Uterus (tissue), 4 donors: ENCODE data around the gene SELENOK. TPM values are rescaled to one million over a fixed set of nuclear protein-coding genes. Genes with fewer than 3 reads are reported as not detected.

Experiments used
- DNase-seq, 2 donors: peaks; one replicate each; pipeline ENCODE4 v3.0.0-alpha.2; 2019 to 2020
- H3K27ac ChIP-seq, 2 donors: fragments of 200-600 bp; sonication (generic); 1 replicate in 1 of 2; 2 replicates in 1 of 2; pipeline ENCODE4 v1.5.1; 2016 to 2018
- H3K27me3 ChIP-seq, 2 donors: fragments of 200-600 bp; sonication (generic); one replicate each; pipeline ENCODE4 v1.5.1; 2018 to 2019; ENCODE audit warnings: control low read depth in 1 of 2
- H3K36me3 ChIP-seq, 2 donors: fragments of 200-600 bp; sonication (generic); one replicate each; pipeline ENCODE4 v1.5.1; 2019; ENCODE audit warnings: control low read depth in 1 of 2
- H3K4me1 ChIP-seq, 2 donors: fragments of 200-600 bp; sonication (generic); one replicate each; pipeline ENCODE4 v1.5.1; 2018 to 2019; ENCODE audit warnings: control low read depth in 1 of 2
- H3K4me3 ChIP-seq, 2 donors: fragments of 200-600 bp; sonication (generic); 1 replicate in 1 of 2; 2 replicates in 1 of 2; pipeline ENCODE4 v1.5.1; 2018 to 2019; ENCODE audit warnings: mild to moderate bottlenecking in 1 of 2
- H3K9me3 ChIP-seq, 2 donors: fragments of 200-600 bp; sonication (generic); one replicate each; pipeline ENCODE4 v1.5.1; 2019; ENCODE audit warnings: control low read depth in 1 of 2
- POLR2A ChIP-seq, 2 donors: fragments of 450-650 bp; IDR thresholded peaks; one replicate each; pipeline ENCODE4 v1.6.1; 2016; ENCODE audit warnings: antibody characterized with exemption in 2 of 2, mild to moderate bottlenecking in 1 of 2, moderate library complexity in 1 of 2
- intact Hi-C: fragments of 100-400 bp; cut with DNase I; formaldehyde crosslinking; loops from one replicate; pipeline ENCODE4 v1.15.1; 2023; ENCODE audit warnings: low total_unique reads
- total RNA-seq, 4 donors: library from RNA; depleted of rRNA in 3 of 4; stranded (reverse); fragments of >200 nt in 3 of 4; gene quantifications; one replicate each; pipeline versions ENCODE4 v1.1.0 to v1.2.4, GENCODE V29; 2014 to 2023
- TF ChIP-seq, protein P1 (sequence below), 4 experiments: fragments of 200-600 bp in 2 of 4; fragments of 450-650 bp in 2 of 4; sonication (generic) in 2 of 4; IDR thresholded peaks; one replicate each; pipeline ENCODE4 v1.5.1; 2016 to 2019; ENCODE audit warnings: antibody characterized with exemption in 4 of 4, mild to moderate bottlenecking in 2 of 4, moderate library complexity in 1 of 4
- donor health status: DM: yes; HTN: yes; CAD: no.

SELENOK gene
- total RNA-seq, 4 donors from 2014 or later = 15.3 to 132 (median 54.0) TPM

DNA sequence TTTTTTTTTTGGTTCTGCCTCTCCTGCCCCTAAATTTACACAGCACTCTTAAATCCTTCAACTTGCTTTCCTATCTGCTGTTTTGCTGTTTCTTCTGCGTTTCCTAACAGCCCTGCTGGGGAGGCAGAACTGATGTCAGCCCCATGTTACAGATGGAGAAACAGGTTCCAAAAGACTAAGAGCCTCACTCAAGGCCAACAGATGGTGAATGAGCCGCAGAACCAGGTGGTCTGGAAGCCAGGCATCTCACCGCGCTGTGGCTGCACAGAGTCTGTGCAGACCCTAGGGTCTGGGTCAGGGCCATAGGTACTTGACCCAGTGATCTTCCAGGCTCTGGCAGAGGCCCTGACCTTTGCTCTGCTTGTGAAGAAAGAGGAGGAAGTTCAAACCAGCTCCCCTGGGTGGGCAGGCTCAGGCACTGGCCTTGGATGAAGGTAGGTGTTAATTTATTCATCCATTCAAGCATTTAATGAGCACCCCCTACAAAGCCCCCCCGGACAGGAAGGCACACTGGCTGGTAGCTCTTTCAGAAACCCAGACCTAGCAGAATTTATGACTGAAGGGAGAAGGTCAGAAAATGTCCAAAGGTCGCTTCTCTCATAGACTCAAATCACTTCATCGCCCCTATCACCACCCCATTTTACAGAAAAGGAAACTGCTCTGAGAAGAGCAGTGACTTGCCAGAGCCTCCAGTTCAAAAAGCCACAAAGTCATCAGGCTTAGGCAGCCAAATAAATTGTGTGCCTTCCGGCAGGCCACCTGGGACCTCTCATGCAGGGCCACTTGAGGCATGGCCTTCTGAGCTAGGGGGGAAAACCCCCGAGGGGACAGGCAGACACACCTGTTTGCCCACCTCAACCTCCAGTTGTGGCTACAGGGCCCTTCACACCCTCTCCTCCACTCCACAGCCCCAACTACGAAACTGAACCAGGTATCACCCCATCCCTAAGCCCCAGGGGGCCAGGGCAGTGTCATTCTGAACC lies 48.2 kb downstream of the SELENOK start:
- no peak for DNase-seq
- H3K4me1 ChIP-seq = peaks cover 0 to 3% of the 10 kb centered on the region in 2 donors
- H3K27me3 ChIP-seq = no peaks in the 10 kb centered on the region
- peak overlapping the region; percentile 11 to 65 for H3K27ac ChIP-seq
- no peak overlapping the region for H3K4me3 ChIP-seq
- intact Hi-C loops = no loop called here
- H3K9me3 ChIP-seq = no peaks in the 10 kb centered on the region
- TF ChIP-seq, protein P1, sequence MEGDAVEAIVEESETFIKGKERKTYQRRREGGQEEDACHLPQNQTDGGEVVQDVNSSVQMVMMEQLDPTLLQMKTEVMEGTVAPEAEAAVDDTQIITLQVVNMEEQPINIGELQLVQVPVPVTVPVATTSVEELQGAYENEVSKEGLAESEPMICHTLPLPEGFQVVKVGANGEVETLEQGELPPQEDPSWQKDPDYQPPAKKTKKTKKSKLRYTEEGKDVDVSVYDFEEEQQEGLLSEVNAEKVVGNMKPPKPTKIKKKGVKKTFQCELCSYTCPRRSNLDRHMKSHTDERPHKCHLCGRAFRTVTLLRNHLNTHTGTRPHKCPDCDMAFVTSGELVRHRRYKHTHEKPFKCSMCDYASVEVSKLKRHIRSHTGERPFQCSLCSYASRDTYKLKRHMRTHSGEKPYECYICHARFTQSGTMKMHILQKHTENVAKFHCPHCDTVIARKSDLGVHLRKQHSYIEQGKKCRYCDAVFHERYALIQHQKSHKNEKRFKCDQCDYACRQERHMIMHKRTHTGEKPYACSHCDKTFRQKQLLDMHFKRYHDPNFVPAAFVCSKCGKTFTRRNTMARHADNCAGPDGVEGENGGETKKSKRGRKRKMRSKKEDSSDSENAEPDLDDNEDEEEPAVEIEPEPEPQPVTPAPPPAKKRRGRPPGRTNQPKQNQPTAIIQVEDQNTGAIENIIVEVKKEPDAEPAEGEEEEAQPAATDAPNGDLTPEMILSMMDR (IDR thresholded peaks at IDR 0.05) = no peak
- no peak for TF ChIP-seq POLR2A (IDR thresholded peaks at IDR 0.05)
- no peaks in the 10 kb centered on the region for H3K36me3 ChIP-seq

DNA sequence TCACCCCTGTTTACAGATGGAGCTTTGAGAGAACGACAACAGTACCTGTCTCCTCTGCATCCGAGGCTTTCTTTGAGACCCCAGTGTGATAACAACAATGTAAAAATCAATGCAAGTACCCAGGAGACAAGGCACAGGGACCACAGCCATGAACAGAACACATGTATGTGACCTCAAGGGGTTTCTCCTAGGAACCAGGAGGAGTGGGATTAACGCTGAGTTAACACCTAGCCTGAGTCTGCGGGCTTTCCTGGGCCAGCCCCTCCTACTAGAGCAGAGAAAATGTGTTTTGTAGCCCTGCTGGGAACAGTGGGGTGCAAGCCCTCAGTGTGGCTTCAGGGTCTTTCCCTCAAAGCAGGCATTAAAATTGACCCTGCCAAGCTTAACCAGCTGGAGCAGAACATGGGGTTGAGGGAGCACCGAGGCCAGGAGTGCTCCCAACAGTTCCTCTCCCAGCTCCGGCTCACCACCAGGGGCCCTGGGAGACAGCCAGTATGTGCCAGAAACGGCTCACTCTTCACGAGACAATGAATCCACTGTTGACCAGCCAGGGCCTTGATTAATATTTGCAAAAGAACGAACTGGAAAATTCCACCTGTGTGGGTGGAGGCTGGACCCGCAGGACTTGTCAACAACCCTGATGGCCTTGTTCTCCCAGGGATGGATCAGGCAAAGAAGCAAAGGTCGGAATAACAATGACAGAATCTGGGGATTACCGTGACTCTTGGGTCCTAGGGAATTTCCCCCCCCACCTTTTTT lies 49.0 kb downstream of the SELENOK start:
- Histone ChIP-seq H3K27me3 (no peaks in the 10 kb centered on the region), H3K4me3 (no peak overlapping the region), H3K36me3 (no peaks in the 10 kb centered on the region), H3K27ac (peak overlapping the region; percentile 11 to 65), H3K4me1 (peaks cover 0 to 3% of the 10 kb centered on the region in 2 donors), H3K9me3 (no peaks in the 10 kb centered on the region)
- DNase-seq = peak; percentile 46 to 62
- intact Hi-C loops = no loop called here
- TF ChIP-seq POLR2A (IDR thresholded peaks at IDR 0.05) = no peak
- TF ChIP-seq, protein P1 (IDR thresholded peaks at IDR 0.05) = peak in 2 of 4 experiments; percentile 21 to 50

DNA sequence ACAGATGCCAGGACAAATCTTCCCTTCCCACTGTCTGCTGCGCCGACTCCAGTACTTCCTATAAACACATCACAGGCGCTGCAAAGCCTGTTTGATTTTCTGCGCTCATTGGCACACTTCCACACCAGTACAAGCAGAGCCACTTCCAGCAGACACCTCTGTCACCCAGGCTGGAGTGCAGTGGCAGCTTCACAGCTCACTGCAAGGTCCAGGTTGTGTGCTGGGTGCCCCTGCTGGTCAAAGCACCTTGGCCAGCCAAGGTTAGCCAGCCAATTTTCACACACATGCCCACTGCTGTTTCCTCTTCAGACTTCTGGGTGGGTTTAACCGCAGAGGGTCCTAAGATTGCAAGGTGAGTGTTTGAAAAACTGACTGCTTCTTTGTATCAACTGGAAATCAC lies 50.4 kb downstream of the SELENOK start:
- no peaks in the 10 kb centered on the region for H3K9me3 ChIP-seq
- DNase-seq = no peak
- no peaks in the 10 kb centered on the region for H3K27me3 ChIP-seq
- H3K4me3 ChIP-seq = no peak overlapping the region
- TF ChIP-seq, protein P1 (IDR thresholded peaks at IDR 0.05) = no peak
- no peak for TF ChIP-seq POLR2A (IDR thresholded peaks at IDR 0.05)
- H3K4me1 ChIP-seq = peaks cover 0 to 3% of the 10 kb centered on the region in 2 donors
- H3K27ac ChIP-seq = no peak overlapping the region
- no peaks in the 10 kb centered on the region for H3K36me3 ChIP-seq
- intact Hi-C loops = no loop called here

DNA sequence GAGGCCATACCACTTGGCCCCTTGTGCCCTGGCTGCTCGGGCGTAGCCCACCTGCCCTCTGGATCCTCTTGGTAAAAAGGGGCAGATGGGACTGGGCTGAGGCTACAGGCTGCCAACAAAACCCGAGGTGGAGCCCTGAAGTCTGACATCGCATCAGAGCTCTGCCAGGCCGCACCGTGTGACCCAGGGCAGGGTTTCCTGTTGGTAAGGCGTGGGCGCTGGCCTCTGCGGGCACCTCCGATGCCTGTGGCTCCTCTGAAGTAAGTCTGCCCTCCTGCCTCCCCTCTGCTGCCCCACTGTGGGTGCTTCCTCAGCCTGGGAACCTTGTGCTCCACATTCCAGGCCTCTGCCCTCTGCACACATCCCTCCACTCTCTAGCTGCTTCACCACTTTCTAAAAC lies 54.3 kb downstream of the SELENOK start:
- no peaks in the 10 kb centered on the region for H3K36me3 ChIP-seq
- TF ChIP-seq POLR2A (IDR thresholded peaks at IDR 0.05) = no peak
- no peaks in the 10 kb centered on the region for H3K4me1 ChIP-seq
- no peak for DNase-seq
- H3K27ac ChIP-seq = no peak overlapping the region
- no peaks in the 10 kb centered on the region for H3K27me3 ChIP-seq
- no peaks in the 10 kb centered on the region for H3K9me3 ChIP-seq
- no peak overlapping the region for H3K4me3 ChIP-seq
- intact Hi-C loops = no loop called here

DNA sequence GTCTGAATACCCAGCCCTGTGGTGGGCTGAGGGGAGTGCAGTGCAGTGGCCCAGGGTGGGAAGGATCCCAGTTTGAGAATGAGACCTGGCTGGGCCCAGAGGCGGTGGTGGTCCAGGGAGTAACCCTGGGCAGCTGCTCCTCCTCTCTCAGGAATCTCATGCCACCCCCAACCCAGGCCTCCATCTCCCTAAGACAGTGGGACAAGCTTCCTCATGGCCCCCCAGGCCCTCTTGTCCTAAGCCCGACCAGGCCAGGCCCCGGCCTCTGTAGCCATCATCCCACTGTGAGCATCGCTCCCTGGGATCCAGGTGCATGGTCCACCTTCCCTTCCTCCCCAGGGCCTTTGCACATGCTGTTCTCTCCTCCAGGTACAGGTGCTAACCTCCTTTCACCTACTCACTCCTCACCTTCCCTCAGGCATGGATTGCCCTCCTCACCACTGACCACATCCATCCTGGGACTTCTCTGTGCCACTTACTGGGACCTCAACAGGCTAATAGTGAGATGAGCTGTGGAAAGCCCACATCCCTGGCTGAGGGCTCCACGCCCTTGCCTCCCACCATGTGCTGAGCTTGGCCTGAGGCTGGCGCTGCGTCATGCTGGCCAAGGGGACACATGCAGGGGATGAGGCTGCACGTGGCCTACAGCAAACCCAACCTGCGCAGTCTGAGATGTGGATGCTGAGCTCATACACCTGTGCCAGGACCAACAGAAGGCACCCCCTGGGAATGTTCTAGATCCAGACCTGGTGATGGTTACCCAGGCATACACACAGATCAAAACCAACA lies 55.4 kb downstream of the SELENOK start:
- no peaks in the 10 kb centered on the region for H3K36me3 ChIP-seq
- DNase-seq = no peak
- H3K9me3 ChIP-seq = no peaks in the 10 kb centered on the region
- no peak overlapping the region for H3K4me3 ChIP-seq
- H3K27me3 ChIP-seq = no peaks in the 10 kb centered on the region
- TF ChIP-seq, protein P1 (IDR thresholded peaks at IDR 0.05) = no peak
- no peak for TF ChIP-seq POLR2A (IDR thresholded peaks at IDR 0.05)
- no peaks in the 10 kb centered on the region for H3K4me1 ChIP-seq
- intact Hi-C loops = no loop called here
- H3K27ac ChIP-seq = no peak overlapping the region
